KMS-11 (cell line): ENCODE results near the gene SPATA3.
A peak's percentile ranks its signal among the peaks of the same experiment; 100 is the strongest.

Experiments used
- H2AFZ ChIP-seq: fragments of 200-600 bp; sonication (generic); 2 replicates; pipeline ENCODE4 v1.6.1; 2016; ENCODE audit warnings: antibody characterized with exemption, mixed run types, low read depth
- H3K27ac ChIP-seq: fragments of 200-600 bp; sonication (generic); 2 replicates; pipeline ENCODE4 v1.6.1; 2016; ENCODE audit warnings: mild to moderate bottlenecking, mixed run types
- H3K27me3 ChIP-seq: fragments of 200-600 bp; sonication (generic); 2 replicates; pipeline ENCODE4 v1.6.1; 2017; ENCODE audit warnings: mild to moderate bottlenecking, low read depth, mixed run types, moderate library complexity; ENCODE audit not compliant: insufficient read depth
- H3K36me3 ChIP-seq: fragments of 200-600 bp; sonication (generic); 2 replicates; pipeline ENCODE4 v1.6.1; 2017; ENCODE audit warnings: mild to moderate bottlenecking, mixed run types; ENCODE audit not compliant: insufficient read depth
- H3K4me1 ChIP-seq: fragments of 200-600 bp; sonication (generic); 2 replicates; pipeline ENCODE4 v1.6.1; 2016; ENCODE audit warnings: mild to moderate bottlenecking, low read depth, mixed run types; ENCODE audit not compliant: poor library complexity, severe bottlenecking
- H3K4me2 ChIP-seq: fragments of 200-600 bp; sonication (generic); 2 replicates; pipeline ENCODE4 v1.7.0; 2016; ENCODE audit warnings: mild to moderate bottlenecking, mixed run types
- H3K4me3 ChIP-seq: fragments of 200-600 bp; sonication (generic); IDR thresholded peaks from 2 replicates; pipeline ENCODE4 v1.6.1; 2017; ENCODE audit warnings: low read depth, low read length, mixed read lengths; ENCODE audit not compliant: insufficient read depth
- H3K79me2 ChIP-seq: fragments of 200-600 bp; sonication (generic); 2 replicates; pipeline ENCODE4 v1.6.1; 2016; ENCODE audit warnings: low read depth, mixed run types; ENCODE audit not compliant: insufficient read depth
- H3K9ac ChIP-seq: fragments of 200-600 bp; sonication (generic); 2 replicates; pipeline ENCODE4 v1.6.1; 2016; ENCODE audit warnings: mild to moderate bottlenecking, mixed run types
- H4K20me1 ChIP-seq: fragments of 200-600 bp; sonication (generic); 2 replicates; pipeline ENCODE4 v1.6.1; 2016; ENCODE audit warnings: mild to moderate bottlenecking, mixed run types; ENCODE audit not compliant: insufficient read depth
- CTCF ChIP-seq: fragments of 200-600 bp; sonication (generic); conservative IDR thresholded peaks from 2 replicates; pipeline ENCODE4 v1.6.1; 2017; ENCODE audit warnings: low read depth, mild to moderate bottlenecking, antibody characterized with exemption, low read length, moderate library complexity, mixed read lengths

The SPATA3 gene

GRCh38 chr2:230957756-230958391 is 38.0 kb upstream of the SPATA3 start:
- Histone ChIP-seq H3K79me2 (0 out of 2 replicates have a peak, but pooled peaks cover 7% of the 10 kb centered on the region), H3K4me3 (peak overlapping the region; percentile 74), H3K36me3 (no peaks in the 10 kb centered on the region), H3K4me2 (peak overlapping the region; percentile 78), H4K20me1 (no peaks in the 10 kb centered on the region), H2AFZ (peak overlapping the region; percentile 25; the same call in 1 of the 2 replicates), H3K27ac (peak overlapping the region; percentile 97), H3K27me3 (no peaks in the 10 kb centered on the region), H3K9ac (peak overlapping the region; percentile 92), H3K4me1 (peaks cover 74% of the 10 kb centered on the region)
- no peak for TF ChIP-seq CTCF

- Histone ChIP-seq H3K4me2 (peak overlapping the region; percentile 78), H3K4me3 (peak overlapping the region; percentile 13), H3K27ac (peak overlapping the region; percentile 97), H2AFZ (peak overlapping the region; percentile 41; the same call in 1 of the 2 replicates), H3K79me2 (0 out of 2 replicates have a peak, but pooled peaks cover 7% of the 10 kb centered on the region), H4K20me1 (no peaks in the 10 kb centered on the region), H3K36me3 (no peaks in the 10 kb centered on the region), H3K27me3 (no peaks in the 10 kb centered on the region), H3K4me1 (peaks cover 66% of the 10 kb centered on the region), H3K9ac (peak overlapping the region; percentile 92; the same call in 1 of the 2 replicates)
- TF ChIP-seq CTCF, result no peak
Observed at GRCh38 chr2:230958820-230959756, 36.8 kb upstream of the SPATA3 start.

GRCh38 chr2:230960026-230960425 is 35.9 kb upstream of the SPATA3 start:
- Histone ChIP-seq H4K20me1 (no peaks in the 10 kb centered on the region), H3K36me3 (no peaks in the 10 kb centered on the region), H3K4me1 (peaks cover 56% of the 10 kb centered on the region), H3K27ac (peak overlapping the region; percentile 97; the same call in 1 of the 2 replicates), H3K9ac (no peak overlapping the region), H3K4me3 (no peak overlapping the region), H3K4me2 (peak overlapping the region; percentile 78; the same call in 1 of the 2 replicates), H2AFZ (peak overlapping the region; percentile 16; the same call in 1 of the 2 replicates), H3K27me3 (no peaks in the 10 kb centered on the region), H3K79me2 (0 out of 2 replicates have a peak, but pooled peaks cover 7% of the 10 kb centered on the region)
- TF ChIP-seq CTCF, result no peak

- Histone ChIP-seq H3K27ac (no peak overlapping the region; the same call in 1 of the 2 replicates), H3K9ac (no peak overlapping the region), H3K36me3 (no peaks in the 10 kb centered on the region), H3K4me1 (peaks cover 46% of the 10 kb centered on the region), H4K20me1 (no peaks in the 10 kb centered on the region), H3K79me2 (0 out of 2 replicates have a peak, but pooled peaks cover 7% of the 10 kb centered on the region), H3K4me3 (no peak overlapping the region), H2AFZ (no peak overlapping the region; the same call in 1 of the 2 replicates), H3K4me2 (no peak overlapping the region), H3K27me3 (no peaks in the 10 kb centered on the region)
- TF ChIP-seq CTCF, result no peak
Observed at GRCh38 chr2:230961091-230961491, 34.8 kb upstream of the SPATA3 start.
